Naive thymus-derived CD4-positive, alpha-beta T cell (primary cell): ENCODE measurements around the gene HES3. TPM values are rescaled to one million over a fixed set of nuclear protein-coding genes. Genes with fewer than 3 reads are reported as not detected.

ENCODE experiments used
- ATAC-seq: fragments of 150-1000 bp; cut with Tn5 transposase; 2 replicates; pipeline ENCODE4 v1.10.0; 2021; ENCODE audit warnings: mild to moderate bottlenecking, moderate library complexity
- CTCF ChIA-PET: fragments of 350-600 bp; sonication (Branson Sonifier 250); formaldehyde crosslinking; loops from one replicate; lab custom pipeline; 2021; ENCODE audit warnings: antibody characterized with exemption; lab: Charles Lee
- POLR2A ChIA-PET: fragments of 350-600 bp; sonication (Branson Sonifier 250); formaldehyde crosslinking; loops from one replicate; lab custom pipeline; 2021; ENCODE audit warnings: antibody characterized with exemption, inconsistent platforms; lab: Charles Lee
- DNase-seq, 9 donors: peaks; one replicate each; pipeline versions ENCODE4 v3.0.0 to v3.0.0-alpha.2; 2020 to 2022; ENCODE audit warnings: mixed read lengths in 1 of 9
- H3K27ac ChIP-seq: one replicate; pipeline ENCODE4 v1.7.0; 2013; ENCODE audit warnings: mild to moderate bottlenecking, low read depth, low read length, moderate library complexity
- H3K27me3 ChIP-seq, 2 donors: one replicate each; pipeline ENCODE4 v1.7.0; 2013; ENCODE audit warnings: low read length in 2 of 2, mild to moderate bottlenecking in 2 of 2, moderate library complexity in 2 of 2; ENCODE audit not compliant: control insufficient read depth in 2 of 2, insufficient read depth in 2 of 2
- H3K36me3 ChIP-seq, 3 experiments: 1 replicate in 2 of 3; 2 replicates in 1 of 3; pipeline ENCODE4 v1.7.0; 2013; ENCODE audit warnings: low read length in 3 of 3, mild to moderate bottlenecking in 3 of 3, moderate library complexity in 1 of 3; ENCODE audit not compliant: insufficient read depth in 3 of 3, control insufficient read depth in 2 of 3
- H3K4me1 ChIP-seq, 2 donors: one replicate each; pipeline ENCODE4 v1.7.0; 2013; ENCODE audit warnings: low read length in 2 of 2, mild to moderate bottlenecking in 2 of 2, moderate library complexity in 1 of 2; ENCODE audit not compliant: control insufficient read depth in 2 of 2, insufficient read depth in 2 of 2
- H3K4me3 ChIP-seq: 2 replicates; pipeline ENCODE4 v1.7.0; 2013; ENCODE audit warnings: mild to moderate bottlenecking, low read length
- H3K9me3 ChIP-seq, 3 experiments: 1 replicate in 2 of 3; 2 replicates in 1 of 3; pipeline ENCODE4 v1.7.0; 2013; ENCODE audit warnings: low read length in 3 of 3; ENCODE audit not compliant: control insufficient read depth in 2 of 3
- H3K27ac Mint-ChIP-seq, 9 donors: one replicate each; pipeline ENCODE4 v1.8.0; 2020 to 2022; ENCODE audit warnings: mixed read lengths in 9 of 9, mild to moderate bottlenecking in 8 of 9, moderate library complexity in 5 of 9, inconsistent platforms in 2 of 9
- H3K27me3 Mint-ChIP-seq, 5 donors: one replicate each; pipeline ENCODE4 v1.8.0; 2021 to 2022; ENCODE audit warnings: mixed read lengths in 5 of 5, mild to moderate bottlenecking in 1 of 5
- H3K36me3 Mint-ChIP-seq, 5 donors: one replicate each; pipeline ENCODE4 v1.8.0; 2020 to 2022; ENCODE audit warnings: mixed read lengths in 5 of 5, mild to moderate bottlenecking in 3 of 5, inconsistent platforms in 1 of 5
- H3K4me1 Mint-ChIP-seq, 7 donors: one replicate each; pipeline ENCODE4 v1.8.0; 2020 to 2022; ENCODE audit warnings: mixed read lengths in 7 of 7, mild to moderate bottlenecking in 3 of 7, inconsistent platforms in 1 of 7
- H3K4me3 Mint-ChIP-seq, 10 donors: one replicate each; pipeline ENCODE4 v1.8.0; 2020 to 2022; ENCODE audit warnings: mild to moderate bottlenecking in 10 of 10, mixed read lengths in 10 of 10, moderate library complexity in 6 of 10, inconsistent platforms in 2 of 10
- H3K9me3 Mint-ChIP-seq, 11 donors: one replicate each; pipeline ENCODE4 v1.8.0; 2020 to 2022; ENCODE audit warnings: mixed read lengths in 11 of 11, mild to moderate bottlenecking in 4 of 11, inconsistent platforms in 1 of 11, moderate library complexity in 1 of 11
- intact Hi-C, 2 donors: fragments of 100-400 bp; cut with micrococcal nuclease; formaldehyde crosslinking; loops; one replicate each; pipeline ENCODE4 v1.15.1; 2023
- polyA plus RNA-seq, 2 donors: library from polyadenylated mRNA; unstranded; fragments of 300-500 nt; fragmentation: Illumina TruSeq; gene quantifications; one replicate each; pipeline ENCODE4 v1.2.3, GENCODE V29; 2021
- total RNA-seq, 6 experiments: library from RNA in 5 of 6; stranded (reverse) in 5 of 6; gene quantifications; 1 replicate in 5 of 6; 2 replicates in 1 of 6; pipeline ENCODE4 v1.2.3 and lab custom pipeline; 2021 to 2026

HES3 gene, protein sequence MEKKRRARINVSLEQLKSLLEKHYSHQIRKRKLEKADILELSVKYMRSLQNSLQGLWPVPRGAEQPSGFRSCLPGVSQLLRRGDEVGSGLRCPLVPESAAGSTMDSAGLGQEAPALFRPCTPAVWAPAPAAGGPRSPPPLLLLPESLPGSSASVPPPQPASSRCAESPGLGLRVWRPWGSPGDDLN
- total RNA-seq, result not detected
- not detected for polyA plus RNA-seq
- not detected for total RNA-seq (lab: John Stamatoyannopoulos, UW)

DNA sequence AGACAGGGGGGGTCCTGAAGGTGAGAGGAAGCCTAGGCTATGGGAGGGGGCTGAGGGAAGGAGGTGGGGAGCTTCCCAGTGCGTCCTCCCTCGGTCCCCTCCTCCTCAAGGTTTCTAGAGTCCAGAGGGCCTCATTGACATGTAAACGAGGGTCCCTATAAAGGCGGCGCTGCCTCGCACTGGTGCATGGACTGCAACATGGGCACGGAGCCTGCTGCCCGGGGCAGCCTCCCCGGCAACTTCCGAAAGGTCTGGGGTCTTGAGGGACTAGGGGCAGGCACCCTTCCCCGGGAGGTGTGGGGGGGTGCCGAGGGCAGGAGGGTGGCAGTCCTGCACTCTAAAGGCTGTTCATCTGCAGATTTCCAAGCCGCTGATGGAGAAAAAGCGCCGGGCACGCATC lies at the start of gene HES3:
Gene HES3, plus strand, starts transcription at position 187 of the 400 bp plus-strand sequence. Its CDS starts 187 bp downstream, at position 374.
- Histone ChIP-seq H3K4me3 (no peak within 1 kb of the TSS), H3K9me3 (no peaks in the 10 kb centered on the region), H3K27me3 (peaks cover 20 to 45% of the 10 kb centered on the region in 2 donors), H3K4me1 (peaks cover 3 to 13% of the 10 kb centered on the region in 2 donors), H3K27ac (no peak within 1 kb of the TSS), H3K36me3 (no peaks in the 10 kb centered on the region)
- DNase-seq (no peak), ATAC-seq (no peak)
- ChIA-PET POLR2A (no interaction called here), CTCF (interaction anchor here (1.6 kb wide), 1 partner anchor 161 kb away, joined by 4 read pairs; no protein-coding TSS in a partner anchor)
- Mint-ChIP-seq H3K27ac (peak within 1 kb of the TSS in 2 of 9 donors; percentile 9 to 42), H3K4me1 (peaks cover 5 to 21% (median 12%) of the 10 kb centered on the region in 7 donors), H3K27me3 (peaks cover 47 to 80% (median 50%) of the 10 kb centered on the region in 5 donors), H3K9me3 (no peaks in the 10 kb centered on the region), H3K36me3 (peaks cover 0 to 4% (median 0%) of the 10 kb centered on the region in 5 donors), H3K4me3 (peak within 1 kb of the TSS in 3 of 10 donors; percentile 29 to 43 (median 39))
- intact Hi-C loops, result loop anchor here (2.0 kb wide), 2 partner anchors 45 to 135 kb away; partner anchors contain the start of gene RPL22 (in 1 of the 2)

DNA sequence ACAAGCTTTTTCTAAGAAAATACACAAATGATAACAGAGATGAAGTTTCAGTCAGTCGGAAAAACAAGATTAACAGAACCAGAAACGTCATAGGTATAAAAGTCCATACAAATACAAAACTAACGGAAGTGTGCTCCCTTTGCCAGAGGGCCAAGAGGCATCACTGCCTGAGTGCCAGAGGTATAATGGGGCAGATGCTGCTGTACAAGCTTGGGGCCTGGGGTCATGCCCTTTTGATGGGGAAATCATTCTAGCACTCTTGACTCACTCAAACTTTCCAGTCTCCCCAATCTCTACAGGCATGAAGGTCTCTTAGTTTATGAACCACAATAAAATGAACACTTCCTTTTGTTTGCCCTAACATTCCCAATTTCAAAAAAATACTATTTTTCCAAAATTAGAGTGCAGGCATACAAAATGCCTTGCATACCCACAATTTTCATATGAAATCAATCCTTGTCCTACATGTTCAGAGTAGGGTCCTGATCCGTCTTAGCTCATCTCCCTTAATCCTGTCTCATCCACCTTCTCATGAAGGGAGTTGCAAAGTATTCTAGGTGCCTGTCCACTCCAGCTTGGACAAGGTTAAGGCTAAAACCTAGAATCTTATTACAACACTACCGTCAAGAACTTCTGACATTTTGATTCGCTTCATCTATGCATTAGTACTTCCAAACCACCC lies 46.1 kb upstream of the HES3 start:
- Histone ChIP-seq H3K27me3 (no peaks in the 10 kb centered on the region), H3K27ac (peak overlapping the region; percentile 85), H3K36me3 (peaks cover 4 to 46% (median 9%) of the 10 kb centered on the region in 3 experiments), H3K4me3 (peak overlapping the region; percentile 79), H3K9me3 (no peaks in the 10 kb centered on the region), H3K4me1 (peaks cover 24 to 25% of the 10 kb centered on the region in 2 donors)
- Mint-ChIP-seq H3K36me3 (peaks cover 5 to 24% (median 22%) of the 10 kb centered on the region in 5 donors), H3K4me3 (peak overlapping the region; percentile 85 to 98 (median 94)), H3K4me1 (peaks cover 40 to 62% (median 50%) of the 10 kb centered on the region in 7 donors), H3K27me3 (no peaks in the 10 kb centered on the region), H3K27ac (peak overlapping the region; percentile 82 to 96 (median 93)), H3K9me3 (peaks cover 0 to 4% (median 0%) of the 10 kb centered on the region in 11 donors)
- ATAC-seq (no peak), DNase-seq (no peak)
- CTCF ChIA-PET, result interaction anchor here (0.7 kb wide), 1 partner anchor 47 kb away, joined by 3 read pairs; no protein-coding TSS in a partner anchor
- POLR2A ChIA-PET, result no interaction called here
- intact Hi-C loops, result loop anchor here in 1 of 2 donors (2.0 kb wide), 2 partner anchors 47 to 587 kb away; partner anchors contain the start of genes CAMTA1 and HES3

DNA sequence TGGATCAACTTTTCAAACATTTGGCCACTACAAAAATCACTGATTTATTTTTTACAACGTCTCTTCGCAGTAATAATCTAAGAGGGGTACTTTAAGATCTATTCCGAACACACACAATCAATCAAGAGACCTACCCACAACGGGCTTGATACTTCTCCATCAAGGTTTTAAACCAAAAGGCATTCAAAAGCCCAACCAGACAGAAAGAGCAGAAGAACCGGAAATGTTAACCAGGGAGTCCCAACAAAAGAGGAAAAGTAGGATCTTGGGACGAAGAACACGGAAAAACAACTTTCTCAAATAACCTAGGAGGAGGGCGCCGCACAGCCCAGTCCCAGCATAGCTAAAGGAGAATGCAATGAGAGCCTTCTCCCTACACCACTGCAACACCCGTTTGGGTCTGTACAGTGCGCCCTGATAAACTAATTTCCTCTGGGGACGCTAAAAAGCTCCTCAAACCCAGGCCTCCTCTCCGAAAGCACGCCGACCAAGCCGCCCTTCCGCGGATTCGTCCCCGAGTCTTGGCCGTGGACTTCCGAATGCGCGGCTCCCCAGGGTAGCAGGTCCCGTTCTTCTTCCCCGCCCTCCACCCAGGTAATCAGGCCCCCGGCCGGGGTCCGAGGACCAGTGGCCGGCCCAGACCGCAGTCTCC lies 45.2 kb upstream of the HES3 start:
- Mint-ChIP-seq H3K4me3 (peak overlapping the region; percentile 85 to 98 (median 94)), H3K4me1 (peaks cover 40 to 60% (median 47%) of the 10 kb centered on the region in 7 donors), H3K36me3 (peaks cover 3 to 20% (median 19%) of the 10 kb centered on the region in 5 donors), H3K27ac (peak overlapping the region; percentile 82 to 96 (median 93)), H3K27me3 (no peaks in the 10 kb centered on the region), H3K9me3 (peaks cover 0 to 4% (median 0%) of the 10 kb centered on the region in 11 donors)
- H3K27ac ChIP-seq, result peak overlapping the region; percentile 85
- peak overlapping the region; percentile 79 for H3K4me3 ChIP-seq
- no peaks in the 10 kb centered on the region for H3K9me3 ChIP-seq
- H3K27me3 ChIP-seq, result no peaks in the 10 kb centered on the region
- H3K4me1 ChIP-seq, result peaks cover 24 to 25% of the 10 kb centered on the region in 2 donors
- peaks cover 0 to 37% (median 8%) of the 10 kb centered on the region in 3 experiments for H3K36me3 ChIP-seq
- ChIA-PET CTCF (interaction anchor here (0.7 kb wide), 1 partner anchor 46 kb away, joined by 3 read pairs; no protein-coding TSS in a partner anchor), POLR2A (interaction anchor here (0.6 to 0.8 kb wide), 3 partner anchors 38 to 403 kb away, joined by 3 to 4 read pairs (median 3); partner anchors contain the start of genes ICMT and KLHL21)
- DNase-seq (peak in 2 of 9 donors; percentile 18 to 25), ATAC-seq (peak; percentile 2)
- intact Hi-C loops, result loop anchor here (1.0 to 2.0 kb wide), 11 partner anchors 9 to 586 kb away; partner anchors contain the start of genes ICMT (in 2 of the 2), NPHP4 (in 2 of the 2), PHF13 (in 2 of the 2) and ACOT7 (in 1 of the 2)

DNA sequence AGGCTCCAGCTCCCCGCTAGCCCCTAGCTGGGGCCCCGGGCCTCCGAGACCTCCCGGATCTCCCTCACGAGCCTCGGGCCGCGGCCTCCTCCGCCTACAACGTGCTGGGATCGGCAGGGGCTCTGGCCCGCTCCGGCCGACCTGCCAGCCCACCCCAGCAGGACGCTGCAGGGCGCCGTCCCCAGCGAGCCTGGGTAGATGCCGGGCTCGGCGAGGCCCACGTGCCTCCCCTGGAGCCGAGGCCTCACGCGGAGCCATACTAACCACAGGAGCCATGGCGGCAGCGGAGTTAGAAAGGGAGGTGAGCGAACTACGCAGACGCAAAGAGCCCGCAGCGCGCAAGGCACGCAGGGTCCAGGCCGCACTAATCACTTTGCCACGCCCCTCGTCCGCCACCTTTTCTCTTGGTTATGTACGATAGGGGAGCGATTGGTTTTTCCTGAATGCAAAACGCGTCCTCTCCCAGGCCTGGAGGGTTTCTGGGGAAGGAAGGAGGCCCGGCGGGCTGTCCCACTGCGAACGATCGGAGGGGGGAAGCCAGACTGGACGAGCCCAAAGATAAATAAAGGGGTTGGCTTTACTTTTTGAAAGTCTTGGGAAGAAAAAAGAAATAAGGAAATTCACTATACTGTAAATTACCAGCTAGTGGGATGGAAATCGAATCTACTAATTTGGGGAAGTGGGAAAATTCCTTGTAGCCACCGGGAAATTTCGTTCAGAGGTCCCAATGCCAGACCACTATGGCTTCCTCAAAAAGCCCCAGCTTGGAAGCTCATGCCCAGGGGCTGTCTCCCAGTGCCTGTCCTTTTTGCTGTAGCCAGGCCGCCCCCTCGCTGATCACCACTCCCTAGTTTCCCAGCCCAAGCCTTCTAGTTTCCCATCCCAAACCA lies 44.4 kb upstream of the HES3 start, which contains the start of gene RPL22:
Gene RPL22, minus strand, starts transcription at position 298 of the 890 bp plus-strand sequence. Its CDS starts 22 bp downstream, at position 276.
- ATAC-seq, result peak; percentile 99
- intact Hi-C loops, result loop anchor here (1.0 to 10.0 kb wide), 12 partner anchors 8 to 585 kb away; partner anchors contain the start of genes ICMT (in 2 of the 2), NPHP4 (in 2 of the 2), PHF13 (in 2 of the 2) and ACOT7 (in 1 of the 2)
- peak within 1 kb of the TSS; percentile 85 for H3K27ac ChIP-seq
- CTCF ChIA-PET, result no interaction called here
- POLR2A ChIA-PET, result interaction anchor here (0.7 to 1.7 kb wide), 5 partner anchors 14 to 403 kb away, joined by 3 to 8 read pairs (median 3); partner anchors contain the start of genes ICMT and KLHL21
- H3K27me3 ChIP-seq, result no peaks in the 10 kb centered on the region
- peaks cover 0 to under 1% (median 0%) of the 10 kb centered on the region in 5 donors for H3K27me3 Mint-ChIP-seq
- DNase-seq, result peak; percentile 79 to 98 (median 96)
- H3K4me1 Mint-ChIP-seq, result peaks cover 40 to 56% (median 47%) of the 10 kb centered on the region in 7 donors
- no peaks in the 10 kb centered on the region for H3K9me3 ChIP-seq
- H3K4me3 ChIP-seq, result peak within 1 kb of the TSS; percentile 79
- H3K4me3 Mint-ChIP-seq, result peak within 1 kb of the TSS; percentile 85 to 98 (median 94)
- H3K9me3 Mint-ChIP-seq, result peaks cover 0 to 4% (median 0%) of the 10 kb centered on the region in 11 donors
- H3K27ac Mint-ChIP-seq, result peak within 1 kb of the TSS; percentile 82 to 96 (median 93)
- peaks cover 3 to 20% (median 19%) of the 10 kb centered on the region in 5 donors for H3K36me3 Mint-ChIP-seq
- peaks cover 0 to 29% (median under 1%) of the 10 kb centered on the region in 3 experiments for H3K36me3 ChIP-seq
- peaks cover 24 to 25% of the 10 kb centered on the region in 2 donors for H3K4me1 ChIP-seq

DNA sequence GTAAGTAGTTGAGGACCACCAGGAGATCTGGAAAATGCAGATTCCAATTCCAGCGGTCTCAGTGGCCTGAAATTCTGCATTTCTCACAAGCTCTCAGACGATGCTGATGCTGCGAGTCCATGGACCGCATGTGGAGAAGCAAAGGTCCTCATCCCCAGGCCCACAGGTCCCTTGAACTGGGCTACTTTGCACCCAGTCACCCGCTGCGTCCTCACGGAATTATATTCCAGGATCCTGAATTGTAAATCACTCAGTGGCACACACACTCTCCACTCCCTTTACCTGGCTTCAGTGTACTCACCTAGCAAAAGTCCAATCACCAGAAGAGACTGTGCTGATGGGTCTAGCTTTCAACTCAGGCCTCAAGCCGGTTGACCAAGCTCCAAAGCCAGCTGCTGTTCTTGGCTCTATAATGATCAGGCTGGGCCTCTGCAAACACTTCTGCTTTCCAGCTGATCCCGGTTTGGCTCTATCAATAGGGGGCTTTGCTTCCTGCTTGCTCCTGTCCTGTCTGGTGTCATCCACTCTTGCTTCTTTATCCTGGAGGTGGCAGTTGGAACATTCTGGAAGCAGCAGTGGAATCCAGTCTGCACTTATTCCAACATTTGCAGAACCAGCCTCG lies 43.7 kb upstream of the HES3 start:
- Histone ChIP-seq H3K4me3 (peak overlapping the region; percentile 79), H3K27me3 (no peaks in the 10 kb centered on the region), H3K4me1 (peaks cover 24 to 25% of the 10 kb centered on the region in 2 donors), H3K27ac (peak overlapping the region; percentile 85), H3K9me3 (no peaks in the 10 kb centered on the region), H3K36me3 (peaks cover 0 to 26% (median 0%) of the 10 kb centered on the region in 3 experiments)
- CTCF ChIA-PET, result no interaction called here
- intact Hi-C loops, result loop anchor here in 1 of 2 donors (10.0 kb wide), 1 partner anchor 95 kb away; no protein-coding TSS in a partner anchor
- DNase-seq (no peak), ATAC-seq (no peak)
- peak overlapping the region; percentile 85 to 98 (median 94) for H3K4me3 Mint-ChIP-seq
- H3K27ac Mint-ChIP-seq, result peak overlapping the region; percentile 54 to 96 (median 93)
- H3K9me3 Mint-ChIP-seq, result peaks cover 0 to 4% (median 0%) of the 10 kb centered on the region in 11 donors
- H3K4me1 Mint-ChIP-seq, result peaks cover 40 to 62% (median 50%) of the 10 kb centered on the region in 7 donors
- peaks cover 3 to 20% (median 19%) of the 10 kb centered on the region in 5 donors for H3K36me3 Mint-ChIP-seq
- POLR2A ChIA-PET, result interaction anchor here (0.8 to 1.7 kb wide), 4 partner anchors 15 to 174 kb away, joined by 3 to 8 read pairs (median 3); partner anchors contain the start of gene ICMT
- peaks cover 0 to 3% (median 0%) of the 10 kb centered on the region in 5 donors for H3K27me3 Mint-ChIP-seq
